NB4 (cell line): Measurements from ENCODE around the gene MYBPHL.

Source experiments
- POLR2A ChIP-seq: IDR thresholded peaks from 2 replicates; pipeline ENCODE4 v1.6.1; 2011; ENCODE audit warnings: mild to moderate bottlenecking; ENCODE audit not compliant: insufficient read length; ENCODE audit errors: extremely low read depth
- TF ChIP-seq, protein P1 (sequence below): IDR thresholded peaks from one replicate; pipeline ENCODE4 v1.5.1; 2012; ENCODE audit warnings: low read depth, low read length

DNA sequence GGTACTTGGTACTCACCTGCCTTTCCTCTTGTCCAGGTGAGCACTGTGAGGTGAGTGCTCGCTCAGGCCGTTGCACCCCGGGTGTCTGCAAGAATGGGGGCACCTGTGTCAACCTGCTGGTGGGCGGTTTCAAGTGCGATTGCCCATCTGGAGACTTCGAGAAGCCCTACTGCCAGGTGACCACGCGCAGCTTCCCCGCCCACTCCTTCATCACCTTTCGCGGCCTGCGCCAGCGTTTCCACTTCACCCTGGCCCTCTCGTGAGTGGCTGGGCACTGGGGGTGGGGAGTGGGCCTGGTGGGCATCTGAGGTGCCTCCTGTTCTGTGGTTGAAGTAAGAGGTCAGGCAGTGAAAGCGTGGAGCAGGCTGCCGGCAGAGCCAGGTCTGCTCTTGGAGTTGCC lies 45.8 kb downstream of the MYBPHL start:
- TF ChIP-seq, protein P1, sequence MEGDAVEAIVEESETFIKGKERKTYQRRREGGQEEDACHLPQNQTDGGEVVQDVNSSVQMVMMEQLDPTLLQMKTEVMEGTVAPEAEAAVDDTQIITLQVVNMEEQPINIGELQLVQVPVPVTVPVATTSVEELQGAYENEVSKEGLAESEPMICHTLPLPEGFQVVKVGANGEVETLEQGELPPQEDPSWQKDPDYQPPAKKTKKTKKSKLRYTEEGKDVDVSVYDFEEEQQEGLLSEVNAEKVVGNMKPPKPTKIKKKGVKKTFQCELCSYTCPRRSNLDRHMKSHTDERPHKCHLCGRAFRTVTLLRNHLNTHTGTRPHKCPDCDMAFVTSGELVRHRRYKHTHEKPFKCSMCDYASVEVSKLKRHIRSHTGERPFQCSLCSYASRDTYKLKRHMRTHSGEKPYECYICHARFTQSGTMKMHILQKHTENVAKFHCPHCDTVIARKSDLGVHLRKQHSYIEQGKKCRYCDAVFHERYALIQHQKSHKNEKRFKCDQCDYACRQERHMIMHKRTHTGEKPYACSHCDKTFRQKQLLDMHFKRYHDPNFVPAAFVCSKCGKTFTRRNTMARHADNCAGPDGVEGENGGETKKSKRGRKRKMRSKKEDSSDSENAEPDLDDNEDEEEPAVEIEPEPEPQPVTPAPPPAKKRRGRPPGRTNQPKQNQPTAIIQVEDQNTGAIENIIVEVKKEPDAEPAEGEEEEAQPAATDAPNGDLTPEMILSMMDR = no peak
- TF ChIP-seq POLR2A = no peak
